A673 (cell line): ENCODE results near the gene DSCAML1. TPM values are rescaled to one million over a fixed set of nuclear protein-coding genes. Genes with fewer than 3 reads are reported as not detected.

Source experiments
- BruUV-seq: library from RNA; stranded (reverse); fragments of 400-500 nt; replicated peaks from 2 replicates; lab custom pipeline; 2021; lab: Mats Ljungman, UMichigan
- CTCF ChIA-PET: fragments of 300-600 bp; sonication (Branson Sonifier 250); formaldehyde crosslinking; loops from one replicate; lab custom pipeline; 2022; ENCODE audit warnings: antibody characterized with exemption; lab: Charles Lee
- POLR2A ChIA-PET: fragments of 300-600 bp; sonication (Branson Sonifier 250); formaldehyde crosslinking; loops from one replicate; lab custom pipeline; 2022; ENCODE audit warnings: antibody characterized with exemption; ENCODE audit not compliant: low non-redundant PET; lab: Charles Lee
- DNase-seq: peaks from one replicate; pipeline ENCODE4 v3.0.0-alpha.2; 2015; ENCODE audit warnings: low spot score
- H3K27ac ChIP-seq: fragments of 200-600 bp; sonication (generic); 2 replicates; pipeline ENCODE4 v1.5.1; 2016; ENCODE audit warnings: mixed run types, low read depth, mild to moderate bottlenecking, mixed read lengths, antibody characterized with exemption, low read length; ENCODE audit not compliant: poor library complexity, severe bottlenecking
- H3K27me3 ChIP-seq: fragments of 200-600 bp; sonication (generic); replicated peaks from 2 replicates; pipeline ENCODE4 v1.6.1; 2017; ENCODE audit warnings: mixed run types, low read depth, mild to moderate bottlenecking, mixed read lengths, antibody characterized with exemption, low read length; ENCODE audit not compliant: insufficient read depth, poor library complexity
- H3K36me3 ChIP-seq: fragments of 200-600 bp; sonication (generic); 2 replicates; pipeline ENCODE4 v1.6.1; 2016; ENCODE audit warnings: mixed run types, mild to moderate bottlenecking, mixed read lengths, antibody characterized with exemption, low read length; ENCODE audit not compliant: insufficient read depth, poor library complexity, severe bottlenecking
- H3K4me1 ChIP-seq: fragments of 200-600 bp; sonication (generic); 2 replicates; pipeline ENCODE4 v1.6.1; 2017; ENCODE audit warnings: mixed run types, mild to moderate bottlenecking, mixed read lengths, antibody characterized with exemption, low read length; ENCODE audit not compliant: insufficient read depth, poor library complexity, severe bottlenecking
- H3K4me3 ChIP-seq: fragments of 200-600 bp; sonication (generic); 2 replicates; pipeline ENCODE4 v1.5.1; 2016; ENCODE audit warnings: low read depth, mixed run types, mild to moderate bottlenecking, mixed read lengths, low read length; ENCODE audit not compliant: poor library complexity, severe bottlenecking
- H3K9me3 ChIP-seq: fragments of 200-600 bp; sonication (generic); 2 replicates; pipeline ENCODE4 v1.6.1; 2016; ENCODE audit warnings: mixed run types, low read depth, mild to moderate bottlenecking, mixed read lengths, antibody characterized with exemption, low read length; ENCODE audit not compliant: poor library complexity, severe bottlenecking
- CTCF ChIP-seq: fragments of 300-800, 200-600 bp; sonication (generic); conservative IDR thresholded peaks from 2 replicates; pipeline ENCODE4 v1.5.1; 2017; ENCODE audit warnings: low read depth, mild to moderate bottlenecking, antibody characterized with exemption, low read length, moderate library complexity, mixed read lengths
- EZH2 ChIP-seq: fragments of 200-600 bp; sonication (generic); IDR thresholded peaks from 2 replicates; pipeline ENCODE4 v1.6.1; 2017; ENCODE audit warnings: borderline replicate concordance, low read depth, mild to moderate bottlenecking, mixed read lengths, antibody characterized with exemption, low read length; ENCODE audit not compliant: poor library complexity, severe bottlenecking
- intact Hi-C: fragments of 100-400 bp; cut with micrococcal nuclease; formaldehyde crosslinking; loops from one replicate; pipeline ENCODE4 v1.10.0; 2022; ENCODE audit not compliant: unreplicated experiment
- total RNA-seq: library from RNA; stranded (reverse); gene quantifications from 2 replicates; pipeline ENCODE4 v1.2.3, GENCODE V29; 2021

Gene DSCAML1
- total RNA-seq, 1 experiment from 2014 or later: not detected

- ChIA-PET CTCF (no interaction called here), POLR2A (no interaction called here)
- no peaks in the 10 kb centered on the region for H3K36me3 ChIP-seq
- TF ChIP-seq EZH2: no peak
- no peak for TF ChIP-seq CTCF
- intact Hi-C loops: no loop called here
- H3K4me1 ChIP-seq: no peaks in the 10 kb centered on the region
- DNase-seq: no peak
- no TSS peak for BruUV-seq
- no peak overlapping the region for H3K4me3 ChIP-seq
- H3K9me3 ChIP-seq: no peaks in the 10 kb centered on the region
- H3K27ac ChIP-seq: no peak overlapping the region
- peaks cover 21% of the 10 kb centered on the region for H3K27me3 ChIP-seq
Measured at GRCh38 chr11:117750357-117750756, 46.7 kb downstream of the DSCAML1 start.

GRCh38 chr11:117749541-117749910 lies 47.5 kb downstream of the DSCAML1 start:
- Histone ChIP-seq H3K36me3 (no peaks in the 10 kb centered on the region), H3K27ac (no peak overlapping the region), H3K9me3 (no peaks in the 10 kb centered on the region), H3K4me1 (no peaks in the 10 kb centered on the region), H3K27me3 (peaks cover 12% of the 10 kb centered on the region), H3K4me3 (no peak overlapping the region)
- intact Hi-C loops: no loop called here
- ChIA-PET POLR2A (no interaction called here), CTCF (no interaction called here)
- BruUV-seq: no TSS peak
- no peak for DNase-seq
- TF ChIP-seq CTCF: no peak
- TF ChIP-seq EZH2: no peak

- Histone ChIP-seq H3K9me3 (no peaks in the 10 kb centered on the region), H3K27me3 (peaks cover 8% of the 10 kb centered on the region), H3K27ac (no peak overlapping the region), H3K36me3 (no peaks in the 10 kb centered on the region), H3K4me1 (no peaks in the 10 kb centered on the region), H3K4me3 (no peak overlapping the region)
- no TSS peak for BruUV-seq
- intact Hi-C loops: no loop called here
- ChIA-PET POLR2A (no interaction called here), CTCF (no interaction called here)
- no peak for DNase-seq
- no peak for TF ChIP-seq CTCF
- no peak for TF ChIP-seq EZH2
Measured at GRCh38 chr11:117748771-117749540, 48.1 kb downstream of the DSCAML1 start.
